Thoracic aorta (tissue), 2 donors: ENCODE measurements around the gene MRPL21. TPM values are rescaled to one million over a fixed set of nuclear protein-coding genes. Genes with fewer than 3 reads are reported as not detected.

Experiments
- ATAC-seq: fragments of 150-250 bp; one replicate; pipeline ENCODE4 v1.8.0; 2017; ENCODE audit warnings: low read depth; ENCODE audit not compliant: insufficient number of reproducible peaks, low FRiP score
- DNase-seq: peaks from one replicate; pipeline ENCODE4 v3.0.0-alpha.2; 2020; ENCODE audit warnings: low spot score
- H3K27ac ChIP-seq, 2 donors: fragments of 200-600 bp; sonication (generic); 1 replicate in 1 of 2; 2 replicates in 1 of 2; pipeline ENCODE4 v1.5.1; 2016; ENCODE audit warnings: mild to moderate bottlenecking in 2 of 2, moderate library complexity in 2 of 2
- H3K27me3 ChIP-seq: fragments of 200-600 bp; sonication (generic); replicated peaks from 2 replicates; pipeline ENCODE4 v1.6.0; 2016; ENCODE audit warnings: mild to moderate bottlenecking; ENCODE audit not compliant: insufficient read depth
- H3K36me3 ChIP-seq: fragments of 200-600 bp; sonication (generic); one replicate; pipeline ENCODE4 v1.5.1; 2016
- H3K4me1 ChIP-seq, 2 donors: fragments of 200-600 bp; sonication (generic); 1 replicate in 1 of 2; 2 replicates in 1 of 2; pipeline versions ENCODE4 v1.5.1 to v1.6.0; 2016; ENCODE audit warnings: low read depth in 2 of 2, mild to moderate bottlenecking in 1 of 2; ENCODE audit not compliant: control insufficient read depth in 1 of 2
- H3K4me3 ChIP-seq: fragments of 200-600 bp; sonication (generic); 2 replicates; pipeline ENCODE4 v1.5.1; 2016; ENCODE audit warnings: mild to moderate bottlenecking
- H3K9me3 ChIP-seq: fragments of 200-600 bp; sonication (generic); 2 replicates; pipeline ENCODE4 v1.5.1; 2016
- total RNA-seq, 2 donors: library from RNA; depleted of rRNA; stranded (reverse); fragments of >200 nt; gene quantifications; one replicate each; pipeline versions ENCODE4 v1.1.0 to v1.2.3, GENCODE V29; 2016
- TF ChIP-seq, protein P1 (sequence below): fragments of 200-600 bp; sonication (generic); IDR thresholded peaks from one replicate; pipeline ENCODE4 v1.5.1; 2019; ENCODE audit warnings: antibody characterized with exemption

Gene MRPL21
- total RNA-seq, 2 donors from 2014 or later, result 11.0 to 16.7 TPM

DNA sequence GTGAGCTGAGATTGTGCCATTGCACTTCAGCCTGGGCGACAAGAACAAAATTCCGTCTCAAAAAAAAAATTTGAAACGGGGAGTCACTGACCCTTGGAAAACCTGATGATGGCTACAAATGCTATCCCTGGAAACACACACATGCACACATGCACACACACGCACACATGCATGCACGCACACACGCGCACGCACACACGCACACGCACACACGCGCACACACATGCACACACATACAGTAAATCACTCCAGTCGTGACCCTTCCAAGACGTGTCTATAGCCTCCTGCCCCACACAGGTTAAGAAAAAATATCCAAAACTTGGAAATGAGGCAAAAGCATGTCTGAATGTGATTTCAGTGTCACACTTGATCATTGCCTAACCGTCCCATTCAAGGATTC is 55.2 kb downstream of the MRPL21 start:
- Histone ChIP-seq H3K36me3 (no peaks in the 10 kb centered on the region), H3K4me1 (peaks cover 0 to 27% of the 10 kb centered on the region in 2 donors), H3K27me3 (no peaks in the 10 kb centered on the region), H3K27ac (no peak overlapping the region), H3K9me3 (no peaks in the 10 kb centered on the region), H3K4me3 (no peak overlapping the region)
- ATAC-seq (no peak), DNase-seq (no peak)
- TF ChIP-seq, protein P1, sequence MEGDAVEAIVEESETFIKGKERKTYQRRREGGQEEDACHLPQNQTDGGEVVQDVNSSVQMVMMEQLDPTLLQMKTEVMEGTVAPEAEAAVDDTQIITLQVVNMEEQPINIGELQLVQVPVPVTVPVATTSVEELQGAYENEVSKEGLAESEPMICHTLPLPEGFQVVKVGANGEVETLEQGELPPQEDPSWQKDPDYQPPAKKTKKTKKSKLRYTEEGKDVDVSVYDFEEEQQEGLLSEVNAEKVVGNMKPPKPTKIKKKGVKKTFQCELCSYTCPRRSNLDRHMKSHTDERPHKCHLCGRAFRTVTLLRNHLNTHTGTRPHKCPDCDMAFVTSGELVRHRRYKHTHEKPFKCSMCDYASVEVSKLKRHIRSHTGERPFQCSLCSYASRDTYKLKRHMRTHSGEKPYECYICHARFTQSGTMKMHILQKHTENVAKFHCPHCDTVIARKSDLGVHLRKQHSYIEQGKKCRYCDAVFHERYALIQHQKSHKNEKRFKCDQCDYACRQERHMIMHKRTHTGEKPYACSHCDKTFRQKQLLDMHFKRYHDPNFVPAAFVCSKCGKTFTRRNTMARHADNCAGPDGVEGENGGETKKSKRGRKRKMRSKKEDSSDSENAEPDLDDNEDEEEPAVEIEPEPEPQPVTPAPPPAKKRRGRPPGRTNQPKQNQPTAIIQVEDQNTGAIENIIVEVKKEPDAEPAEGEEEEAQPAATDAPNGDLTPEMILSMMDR, result no peak

DNA sequence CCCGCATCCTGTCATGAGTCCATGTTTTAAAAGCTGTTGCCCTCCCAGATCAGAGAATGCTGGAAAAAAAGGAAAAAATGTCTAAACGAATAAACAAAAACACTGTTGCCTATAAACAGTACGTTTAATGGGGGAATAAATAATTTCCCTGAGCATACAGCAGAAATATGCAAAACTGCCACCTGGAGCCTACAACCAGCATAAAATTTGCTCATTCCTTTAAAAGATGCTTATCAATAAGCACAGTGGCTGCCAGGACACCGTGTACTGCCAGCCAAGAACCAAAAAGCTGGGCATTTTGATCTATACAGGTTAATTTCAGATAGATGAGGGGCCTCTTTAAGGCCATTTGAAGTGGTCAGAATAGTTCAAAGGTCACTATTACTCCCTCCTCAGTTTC is 56.2 kb downstream of the MRPL21 start:
- H3K4me1 ChIP-seq, result peaks cover 0 to 35% of the 10 kb centered on the region in 2 donors
- H3K4me3 ChIP-seq, result no peak overlapping the region
- H3K27ac ChIP-seq, result no peak overlapping the region
- TF ChIP-seq, protein P1, result no peak
- no peaks in the 10 kb centered on the region for H3K27me3 ChIP-seq
- DNase-seq (no peak), ATAC-seq (no peak)
- no peaks in the 10 kb centered on the region for H3K9me3 ChIP-seq
- no peaks in the 10 kb centered on the region for H3K36me3 ChIP-seq

- H3K27ac ChIP-seq, result peak overlapping the region in 1 of 2 donors; percentile 22
- no peak for ATAC-seq
Measured at GRCh38 chr11:68845351-68846002, 58.2 kb downstream of the MRPL21 start.

GRCh38 chr11:68844801-68845200 is 58.8 kb downstream of the MRPL21 start:
- no peaks in the 10 kb centered on the region for H3K9me3 ChIP-seq
- TF ChIP-seq, protein P1, result no peak
- H3K36me3 ChIP-seq, result no peaks in the 10 kb centered on the region
- ATAC-seq, result no peak
- no peak overlapping the region for H3K4me3 ChIP-seq
- peaks cover 4 to 47% of the 10 kb centered on the region in 2 donors for H3K4me1 ChIP-seq
- H3K27me3 ChIP-seq, result no peaks in the 10 kb centered on the region
- DNase-seq, result no peak
- peak overlapping the region in 1 of 2 donors; percentile 22 for H3K27ac ChIP-seq

More at GRCh38 chr11:68845351-68846002, 58.2 kb downstream of the MRPL21 start:
- no peaks in the 10 kb centered on the region for H3K9me3 ChIP-seq
- DNase-seq, result no peak
- TF ChIP-seq, protein P1, result no peak
- H3K4me1 ChIP-seq, result peaks cover 4 to 40% of the 10 kb centered on the region in 2 donors
- no peaks in the 10 kb centered on the region for H3K36me3 ChIP-seq
- peak overlapping the region; percentile 8 for H3K4me3 ChIP-seq
- H3K27me3 ChIP-seq, result no peaks in the 10 kb centered on the region

DNA sequence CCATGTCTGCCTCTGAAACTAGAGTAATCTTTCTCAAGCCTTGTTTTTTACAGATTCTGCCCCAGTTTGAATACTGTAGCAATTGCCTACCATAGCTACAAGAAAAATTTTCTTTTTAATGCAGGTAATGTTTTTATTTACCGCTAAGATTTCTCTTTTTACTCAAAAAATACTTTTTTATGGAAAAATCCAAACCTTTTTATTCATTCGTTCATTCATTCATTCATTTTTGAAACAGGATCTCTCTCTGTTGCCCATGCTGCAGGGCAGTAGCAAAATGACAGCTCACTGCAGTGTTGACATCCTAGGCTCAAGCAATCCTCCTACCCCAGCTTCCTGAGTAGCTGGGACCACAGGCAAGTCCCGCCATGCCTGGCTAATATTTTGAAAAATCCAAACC is 59.3 kb downstream of the MRPL21 start:
- H3K4me1 ChIP-seq, result peaks cover 4 to 51% of the 10 kb centered on the region in 2 donors

More for the DNA sequence above, 59.3 kb downstream of the MRPL21 start:
- DNase-seq, result no peak
- TF ChIP-seq, protein P1, result no peak
- Histone ChIP-seq H3K9me3 (no peaks in the 10 kb centered on the region), H3K27ac (no peak overlapping the region), H3K27me3 (no peaks in the 10 kb centered on the region), H3K4me3 (peak overlapping the region; percentile 86), H3K36me3 (no peaks in the 10 kb centered on the region)
- no peak for ATAC-seq
